ENCODE data around the gene GARNL3.

GARNL3 gene

GRCh38 chr9:127393645-127394044 is 129.1 kb downstream of the GARNL3 start (continued):
- TF ChIP-seq ZNF76 (tag by site-specific recombination; IDR thresholded peaks at IDR 0.05; ENCODE audit: borderline replicate concordance, low read depth) (no peak), ZNF23 (tag by site-specific recombination; IDR thresholded peaks at IDR 0.05; ENCODE audit: borderline replicate concordance) (no peak), ZNF391 (tag by site-specific recombination; IDR thresholded peaks at IDR 0.05; ENCODE audit: borderline replicate concordance, low read depth) (no peak), ZEB2 (tag by site-specific recombination; IDR thresholded peaks at IDR 0.05) (no peak), TSHZ1 (tag by site-specific recombination; IDR thresholded peaks at IDR 0.05; ENCODE audit: borderline replicate concordance) (no peak), ZNF394 (tag by site-specific recombination; IDR thresholded peaks at IDR 0.05; ENCODE audit: borderline replicate concordance) (no peak), ZBTB49 (tag by site-specific recombination; IDR thresholded peaks at IDR 0.05; ENCODE audit: low read depth) (no peak), ZNF366 (tag by site-specific recombination; conservative IDR thresholded peaks at IDR 0.05) (no peak), ZNF169 (tag by site-specific recombination; IDR thresholded peaks at IDR 0.05) (no peak), ZNF670 (tag by site-specific recombination; IDR thresholded peaks at IDR 0.05; ENCODE audit: low read depth) (no peak), SCRT2 (tag by site-specific recombination; IDR thresholded peaks at IDR 0.05) (no peak)

- ChIA-PET POLR2A (interaction anchor here (1.2 to 2.2 kb wide), 9 partner anchors 8 to 171 kb away, joined by 3 to 50 read pairs (median 11); partner anchors contain the start of gene ZNF79), CTCF (no interaction called here)
- Histone ChIP-seq H3K36me3 (ENCODE audit: control insufficient read depth in 2 of 2, insufficient read depth in 1 of 2, low read length in 2 of 2) (peaks cover 0 to 9% of the 10 kb centered on the region in 2 experiments; a peak in 1 of 3 replicates), H3K4me3 (ENCODE audit: low read depth, low read length) (no peak overlapping the region), H3K9me3 (ENCODE audit: control insufficient read depth, insufficient read depth, low read depth, low read length) (no peaks in the 10 kb centered on the region), H3K27ac (ENCODE audit: extremely low read depth, low read depth, low read length) (no peak overlapping the region), H3K4me1 (ENCODE audit: control insufficient read depth, insufficient read depth, low read length) (0 out of 2 replicates have a peak, but pooled peaks cover 5% of the 10 kb centered on the region)
- TF ChIP-seq OVOL3 (tag by site-specific recombination; IDR thresholded peaks at IDR 0.05) = no peak
- no peak for TF ChIP-seq ZNF514 (tag by site-specific recombination; IDR thresholded peaks at IDR 0.05)
- no peak for TF ChIP-seq ZNF600 (tag by site-specific recombination; IDR thresholded peaks at IDR 0.05)
- no peak for TF ChIP-seq ZBTB48 (tag by site-specific recombination; IDR thresholded peaks at IDR 0.05)
- TF ChIP-seq SETDB1 (IDR thresholded peaks at IDR 0.05; ENCODE audit: insufficient read length, low read length) = no peak
- TF ChIP-seq ZXDB (tag by site-specific recombination; IDR thresholded peaks at IDR 0.05) = no peak
- no peak for TF ChIP-seq AEBP2 (tag by site-specific recombination; IDR thresholded peaks at IDR 0.05; ENCODE audit: borderline replicate concordance)
- TF ChIP-seq PRDM6 (tag by site-specific recombination; IDR thresholded peaks at IDR 0.05) = no peak
- TF ChIP-seq SP7 (tag by site-specific recombination; IDR thresholded peaks at IDR 0.05) = no peak
- no peak for TF ChIP-seq ZFP3 (tag by site-specific recombination; IDR thresholded peaks at IDR 0.05; ENCODE audit: low read depth)
- TF ChIP-seq ZNF677 (tag by site-specific recombination; IDR thresholded peaks at IDR 0.05) = no peak
- TF ChIP-seq ZNF692 (tag by site-specific recombination; IDR thresholded peaks at IDR 0.05) = no peak
- TF ChIP-seq ZBTB44 (tag by site-specific recombination; IDR thresholded peaks at IDR 0.05) = no peak
These were observed 131.1 kb downstream of the GARNL3 start for GRCh38 chr9:127395497-127396252.
